CD14-positive monocyte (primary cell): ENCODE measurements around the gene BTBD3. TPM values are rescaled to one million over a fixed set of nuclear protein-coding genes. Genes with fewer than 3 reads are reported as not detected.

Experiments used
- DNase-seq, 3 donors: peaks; one replicate each; pipeline ENCODE4 v3.0.0-alpha.2; 2011 to 2022
- H2AFZ ChIP-seq: 2 replicates; pipeline ENCODE4 v1.6.0; 2012; ENCODE audit warnings: mild to moderate bottlenecking, low read depth, low read length, inconsistent platforms; ENCODE audit not compliant: insufficient read depth, poor library complexity, severe bottlenecking
- H3K27ac ChIP-seq, 2 donors: 1 replicate in 1 of 2; 2 replicates in 1 of 2; pipeline ENCODE4 v1.5.1; 2012 to 2013; ENCODE audit warnings: low read length in 2 of 2, control low read depth in 1 of 2, inconsistent platforms in 1 of 2, low read depth in 1 of 2, mild to moderate bottlenecking in 1 of 2
- H3K27me3 ChIP-seq, 2 donors: one replicate each; pipeline versions ENCODE4 v1.6.0 to v1.6.1; 2011 to 2013; ENCODE audit warnings: low read length in 2 of 2; ENCODE audit not compliant: control insufficient read depth in 2 of 2, insufficient read depth in 2 of 2
- H3K36me3 ChIP-seq, 2 donors: replicated peaks in 1 of 2; 1 replicate in 1 of 2; 2 replicates in 1 of 2; pipeline versions ENCODE4 v1.5.1 to v1.6.1; 2012 to 2013; ENCODE audit warnings: low read length in 2 of 2, control low read depth in 1 of 2, inconsistent platforms in 1 of 2, mild to moderate bottlenecking in 1 of 2; ENCODE audit not compliant: insufficient read depth in 2 of 2, control insufficient read depth in 1 of 2
- H3K4me1 ChIP-seq, 2 donors: 1 replicate in 1 of 2; 2 replicates in 1 of 2; pipeline versions ENCODE4 v1.5.1 to v1.6.1; 2012 to 2013; ENCODE audit warnings: low read length in 2 of 2, control low read depth in 1 of 2, inconsistent platforms in 1 of 2, mild to moderate bottlenecking in 1 of 2, moderate library complexity in 1 of 2; ENCODE audit not compliant: insufficient read depth in 2 of 2, control insufficient read depth in 1 of 2
- H3K4me2 ChIP-seq: replicated peaks from 2 replicates; pipeline ENCODE3; 2012; ENCODE audit warnings: low read length, moderate library complexity, mild to moderate bottlenecking; ENCODE audit not compliant: poor library complexity, severe bottlenecking; ENCODE audit errors: extremely low read depth
- H3K4me3 ChIP-seq, 3 experiments: fragments of 200-600 bp in 1 of 3; sonication (generic) in 1 of 3; replicated peaks in 1 of 3; 1 replicate in 2 of 3; 2 replicates in 1 of 3; pipeline ENCODE4 v1.5.1; 2011 to 2013; ENCODE audit warnings: low read length in 3 of 3, mild to moderate bottlenecking in 3 of 3, control low read depth in 2 of 3, low read depth in 2 of 3, inconsistent platforms in 1 of 3, moderate library complexity in 1 of 3
- H3K79me2 ChIP-seq: 2 replicates; pipeline ENCODE4 v1.6.0; 2012; ENCODE audit warnings: mild to moderate bottlenecking, control low read depth, inconsistent platforms, low read length, moderate library complexity; ENCODE audit not compliant: insufficient read depth
- H3K9ac ChIP-seq: 2 replicates; pipeline ENCODE4 v1.6.0; 2017; ENCODE audit warnings: low read length, mild to moderate bottlenecking; ENCODE audit not compliant: insufficient read depth, poor library complexity, severe bottlenecking
- H3K9me3 ChIP-seq, 2 donors: replicated peaks in 1 of 2; 1 replicate in 1 of 2; 2 replicates in 1 of 2; pipeline versions ENCODE4 v1.5.1 to v1.6.1; 2012 to 2013; ENCODE audit warnings: low read length in 2 of 2, control low read depth in 1 of 2; ENCODE audit not compliant: control insufficient read depth in 1 of 2, insufficient read depth in 1 of 2
- H4K20me1 ChIP-seq: 2 replicates; pipeline ENCODE4 v1.6.0; 2012; ENCODE audit warnings: mild to moderate bottlenecking, low read length, control low read depth, moderate library complexity; ENCODE audit not compliant: insufficient read depth
- H3K27ac Mint-ChIP-seq, 7 donors: one replicate each; pipeline ENCODE4 v1.8.0; 2020; ENCODE audit warnings: mild to moderate bottlenecking in 7 of 7, mixed read lengths in 7 of 7, moderate library complexity in 6 of 7, inconsistent platforms in 2 of 7
- H3K27me3 Mint-ChIP-seq, 3 donors: one replicate each; pipeline ENCODE4 v1.8.0; 2021 to 2022; ENCODE audit warnings: low read depth in 3 of 3, mild to moderate bottlenecking in 3 of 3, mixed read lengths in 3 of 3, moderate library complexity in 3 of 3, inconsistent platforms in 1 of 3
- H3K36me3 Mint-ChIP-seq, 2 donors: one replicate each; pipeline ENCODE4 v1.8.0; 2020; ENCODE audit warnings: mixed read lengths in 2 of 2, inconsistent platforms in 1 of 2, mild to moderate bottlenecking in 1 of 2
- H3K4me1 Mint-ChIP-seq: one replicate; pipeline ENCODE4 v1.8.0; 2020; ENCODE audit warnings: mild to moderate bottlenecking, mixed read lengths
- H3K4me3 Mint-ChIP-seq, 2 donors: one replicate each; pipeline ENCODE4 v1.8.0; 2020; ENCODE audit warnings: mild to moderate bottlenecking in 2 of 2, mixed read lengths in 2 of 2, moderate library complexity in 1 of 2
- H3K9me3 Mint-ChIP-seq, 7 donors: one replicate each; pipeline ENCODE4 v1.8.0; 2020 to 2022; ENCODE audit warnings: mixed read lengths in 7 of 7, mild to moderate bottlenecking in 6 of 7, moderate library complexity in 6 of 7, inconsistent platforms in 2 of 7
- CTCF ChIP-seq: fragments of 200-600 bp; IDR thresholded peaks from one replicate; pipeline ENCODE4 v1.8.0; 2022; ENCODE audit warnings: antibody characterized with exemption, mild to moderate bottlenecking
- WGBS: methylation state at CpG from one replicate; pipeline ENCODE4 v1.1.5; 2013; ENCODE audit warnings: missing lambda C conversion rate; ENCODE audit not compliant: insufficient coverage; 5-methylcytosine and 5-hydroxymethylcytosine counted together
- intact Hi-C, 2 donors: fragments of 100-400 bp; cut with micrococcal nuclease; formaldehyde crosslinking; loops; one replicate each; pipeline versions ENCODE4 v1.15.0 to v1.15.1; 2023
- polyA plus RNA-seq, 3 donors: library from polyadenylated mRNA; depleted of rRNA in 1 of 3; unstranded in 2 of 3; stranded (reverse) in 1 of 3; fragments of 300-500 nt in 2 of 3; fragments of >200 nt in 1 of 3; fragmentation: Illumina TruSeq in 2 of 3; gene quantifications; 1 replicate in 2 of 3; 2 replicates in 1 of 3; pipeline ENCODE4 v1.2.3, GENCODE V29; 2012 to 2021

BTBD3 gene
- polyA plus RNA-seq, 3 donors = 4.4 to 8.5 (median 5.5) TPM

- Histone ChIP-seq H3K4me3 (no peak overlapping the region), H3K79me2 (no peaks in the 10 kb centered on the region), H2AFZ (no peak overlapping the region), H3K9me3 (no peaks in the 10 kb centered on the region), H3K36me3 (peaks cover 3 to 19% of the 10 kb centered on the region in 2 donors), H3K27ac (no peak overlapping the region), H3K27me3 (no peaks in the 10 kb centered on the region), H3K9ac (no peak overlapping the region), H4K20me1 (peaks cover 12% of the 10 kb centered on the region), H3K4me2 (no peak overlapping the region), H3K4me1 (peaks cover 0 to 4% of the 10 kb centered on the region in 2 donors)
- WGBS = 89% methylated on average over 7 of the region's 8 CpGs
- no peak for DNase-seq
- Mint-ChIP-seq H3K4me1 (peaks cover 19% of the 10 kb centered on the region), H3K27me3 (no peaks in the 10 kb centered on the region), H3K27ac (no peak overlapping the region), H3K9me3 (no peaks in the 10 kb centered on the region), H3K4me3 (no peak overlapping the region), H3K36me3 (peaks cover 14 to 20% of the 10 kb centered on the region in 2 donors)
- no peak for TF ChIP-seq CTCF
- intact Hi-C loops = no loop called here
Observed at GRCh38 chr20:11919581-11919980, 1.9 kb downstream of the BTBD3 start.

GRCh38 chr20:11920083-11920482 is 2.4 kb downstream of the BTBD3 start:
- Mint-ChIP-seq H3K27ac (no peak overlapping the region), H3K4me1 (peaks cover 19% of the 10 kb centered on the region), H3K36me3 (peaks cover 14 to 20% of the 10 kb centered on the region in 2 donors), H3K9me3 (no peaks in the 10 kb centered on the region), H3K4me3 (no peak overlapping the region), H3K27me3 (no peaks in the 10 kb centered on the region)
- H3K4me3 ChIP-seq = no peak overlapping the region
- H3K9me3 ChIP-seq = no peaks in the 10 kb centered on the region
- TF ChIP-seq CTCF = no peak
- H3K4me1 ChIP-seq = peaks cover 0 to 4% of the 10 kb centered on the region in 2 donors
- H4K20me1 ChIP-seq = peaks cover 12% of the 10 kb centered on the region
- no CpG with 5 or more reads among the region's 1 CpG for WGBS
- no peaks in the 10 kb centered on the region for H3K79me2 ChIP-seq
- intact Hi-C loops = no loop called here
- no peak overlapping the region for H3K4me2 ChIP-seq
- no peaks in the 10 kb centered on the region for H3K27me3 ChIP-seq
- no peak overlapping the region for H3K27ac ChIP-seq
- no peak overlapping the region for H3K9ac ChIP-seq
- H2AFZ ChIP-seq = no peak overlapping the region
- peaks cover 3 to 19% of the 10 kb centered on the region in 2 donors for H3K36me3 ChIP-seq
- DNase-seq = no peak
